ENCODE results near the gene BMX.

The BMX gene

GRCh38 chrX:15547356-15547755 lies 46.7 kb downstream of the BMX start:
- H3K27ac ChIP-seq (ENCODE audit: low read length), result no peak overlapping the region
- no peaks in the 10 kb centered on the region for H3K27me3 ChIP-seq (ENCODE audit: low read depth, low read length)
- no peak overlapping the region for H3K4me3 ChIP-seq (ENCODE audit: low read depth in 1 of 2, low read length in 2 of 2)
- no peaks in the 10 kb centered on the region for H3K9me3 ChIP-seq (ENCODE audit: control insufficient read depth in 1 of 2, low read length in 2 of 2)
- no peaks in the 10 kb centered on the region for H3K36me3 ChIP-seq (ENCODE audit: control insufficient read depth in 1 of 2, insufficient read depth in 2 of 2, low read length in 2 of 2)
- no peaks in the 10 kb centered on the region for H3K4me1 ChIP-seq (ENCODE audit: control insufficient read depth in 1 of 2, insufficient read depth in 2 of 2, low read length in 2 of 2)

GRCh38 chrX:15549189-15550012 lies 48.8 kb downstream of the BMX start:
- no peaks in the 10 kb centered on the region for H3K27me3 ChIP-seq (ENCODE audit: low read depth, low read length)
- no peak overlapping the region for H3K27ac ChIP-seq (ENCODE audit: low read length)
- no peaks in the 10 kb centered on the region for H3K36me3 ChIP-seq (ENCODE audit: control insufficient read depth in 1 of 2, insufficient read depth in 2 of 2, low read length in 2 of 2)
- H3K9me3 ChIP-seq (ENCODE audit: control insufficient read depth in 1 of 2, low read length in 2 of 2), result no peaks in the 10 kb centered on the region
- H3K4me1 ChIP-seq (ENCODE audit: control insufficient read depth in 1 of 2, insufficient read depth in 2 of 2, low read length in 2 of 2), result no peaks in the 10 kb centered on the region
- no peak overlapping the region for H3K4me3 ChIP-seq (ENCODE audit: low read depth in 1 of 2, low read length in 2 of 2)

GRCh38 chrX:15559227-15559626 lies 58.6 kb downstream of the BMX start:
- Histone ChIP-seq H3K9me3 (ENCODE audit: control insufficient read depth in 1 of 2, low read length in 2 of 2) (no peaks in the 10 kb centered on the region), H3K4me3 (ENCODE audit: low read depth in 1 of 2, low read length in 2 of 2) (no peak overlapping the region), H3K27me3 (ENCODE audit: low read depth, low read length) (no peaks in the 10 kb centered on the region), H3K27ac (ENCODE audit: low read length) (no peak overlapping the region), H3K4me1 (ENCODE audit: control insufficient read depth in 1 of 2, insufficient read depth in 2 of 2, low read length in 2 of 2) (no peaks in the 10 kb centered on the region), H3K36me3 (ENCODE audit: control insufficient read depth in 1 of 2, insufficient read depth in 2 of 2, low read length in 2 of 2) (no peaks in the 10 kb centered on the region)

GRCh38 chrX:15560924-15561323 lies 60.3 kb downstream of the BMX start:
- Histone ChIP-seq H3K36me3 (ENCODE audit: control insufficient read depth in 1 of 2, insufficient read depth in 2 of 2, low read length in 2 of 2) (no peaks in the 10 kb centered on the region), H3K27ac (ENCODE audit: low read length) (no peak overlapping the region), H3K9me3 (ENCODE audit: control insufficient read depth in 1 of 2, low read length in 2 of 2) (no peaks in the 10 kb centered on the region), H3K4me3 (ENCODE audit: low read depth in 1 of 2, low read length in 2 of 2) (no peak overlapping the region), H3K27me3 (ENCODE audit: low read depth, low read length) (no peaks in the 10 kb centered on the region), H3K4me1 (ENCODE audit: control insufficient read depth in 1 of 2, insufficient read depth in 2 of 2, low read length in 2 of 2) (no peaks in the 10 kb centered on the region)

GRCh38 chrX:15563056-15563455 lies 62.4 kb downstream of the BMX start:
- Histone ChIP-seq H3K36me3 (ENCODE audit: control insufficient read depth in 1 of 2, insufficient read depth in 2 of 2, low read length in 2 of 2) (no peaks in the 10 kb centered on the region), H3K27me3 (ENCODE audit: low read depth, low read length) (no peaks in the 10 kb centered on the region), H3K4me3 (ENCODE audit: low read depth in 1 of 2, low read length in 2 of 2) (no peak overlapping the region), H3K27ac (ENCODE audit: low read length) (no peak overlapping the region), H3K9me3 (ENCODE audit: control insufficient read depth in 1 of 2, low read length in 2 of 2) (no peaks in the 10 kb centered on the region), H3K4me1 (ENCODE audit: control insufficient read depth in 1 of 2, insufficient read depth in 2 of 2, low read length in 2 of 2) (no peaks in the 10 kb centered on the region)

- H3K27me3 ChIP-seq (ENCODE audit: low read depth, low read length), result no peaks in the 10 kb centered on the region
- H3K9me3 ChIP-seq (ENCODE audit: control insufficient read depth in 1 of 2, low read length in 2 of 2), result no peaks in the 10 kb centered on the region
- H3K36me3 ChIP-seq (ENCODE audit: control insufficient read depth in 1 of 2, insufficient read depth in 2 of 2, low read length in 2 of 2), result no peaks in the 10 kb centered on the region
- H3K4me3 ChIP-seq (ENCODE audit: low read depth in 1 of 2, low read length in 2 of 2), result no peak overlapping the region
- no peaks in the 10 kb centered on the region for H3K4me1 ChIP-seq (ENCODE audit: control insufficient read depth in 1 of 2, insufficient read depth in 2 of 2, low read length in 2 of 2)
- no peak overlapping the region for H3K27ac ChIP-seq (ENCODE audit: low read length)
Observed at GRCh38 chrX:15564981-15565579, 64.5 kb downstream of the BMX start.

- Histone ChIP-seq H3K27me3 (ENCODE audit: low read depth, low read length) (no peaks in the 10 kb centered on the region), H3K4me3 (ENCODE audit: low read depth in 1 of 2, low read length in 2 of 2) (no peak overlapping the region), H3K27ac (ENCODE audit: low read length) (no peak overlapping the region), H3K9me3 (ENCODE audit: control insufficient read depth in 1 of 2, low read length in 2 of 2) (no peaks in the 10 kb centered on the region), H3K36me3 (ENCODE audit: control insufficient read depth in 1 of 2, insufficient read depth in 2 of 2, low read length in 2 of 2) (no peaks in the 10 kb centered on the region), H3K4me1 (ENCODE audit: control insufficient read depth in 1 of 2, insufficient read depth in 2 of 2, low read length in 2 of 2) (no peaks in the 10 kb centered on the region)
Observed at GRCh38 chrX:15566244-15566643, 65.6 kb downstream of the BMX start.

GRCh38 chrX:15567267-15567666 lies 66.7 kb downstream of the BMX start:
- Histone ChIP-seq H3K9me3 (ENCODE audit: control insufficient read depth in 1 of 2, low read length in 2 of 2) (no peaks in the 10 kb centered on the region), H3K27me3 (ENCODE audit: low read depth, low read length) (no peaks in the 10 kb centered on the region), H3K36me3 (ENCODE audit: control insufficient read depth in 1 of 2, insufficient read depth in 2 of 2, low read length in 2 of 2) (no peaks in the 10 kb centered on the region), H3K4me1 (ENCODE audit: control insufficient read depth in 1 of 2, insufficient read depth in 2 of 2, low read length in 2 of 2) (no peaks in the 10 kb centered on the region), H3K27ac (ENCODE audit: low read length) (no peak overlapping the region), H3K4me3 (ENCODE audit: low read depth in 1 of 2, low read length in 2 of 2) (no peak overlapping the region)

GRCh38 chrX:15567886-15568616 lies 67.4 kb downstream of the BMX start:
- Histone ChIP-seq H3K4me3 (ENCODE audit: low read depth in 1 of 2, low read length in 2 of 2) (no peak overlapping the region), H3K4me1 (ENCODE audit: control insufficient read depth in 1 of 2, insufficient read depth in 2 of 2, low read length in 2 of 2) (no peaks in the 10 kb centered on the region), H3K27ac (ENCODE audit: low read length) (no peak overlapping the region), H3K27me3 (ENCODE audit: low read depth, low read length) (no peaks in the 10 kb centered on the region), H3K36me3 (ENCODE audit: control insufficient read depth in 1 of 2, insufficient read depth in 2 of 2, low read length in 2 of 2) (no peaks in the 10 kb centered on the region), H3K9me3 (ENCODE audit: control insufficient read depth in 1 of 2, low read length in 2 of 2) (no peaks in the 10 kb centered on the region)

GRCh38 chrX:15570145-15570544 lies 69.5 kb downstream of the BMX start:
- Histone ChIP-seq H3K36me3 (ENCODE audit: control insufficient read depth in 1 of 2, insufficient read depth in 2 of 2, low read length in 2 of 2) (no peaks in the 10 kb centered on the region), H3K9me3 (ENCODE audit: control insufficient read depth in 1 of 2, low read length in 2 of 2) (no peaks in the 10 kb centered on the region), H3K4me1 (ENCODE audit: control insufficient read depth in 1 of 2, insufficient read depth in 2 of 2, low read length in 2 of 2) (no peaks in the 10 kb centered on the region), H3K27me3 (ENCODE audit: low read depth, low read length) (no peaks in the 10 kb centered on the region), H3K27ac (ENCODE audit: low read length) (no peak overlapping the region), H3K4me3 (ENCODE audit: low read depth in 1 of 2, low read length in 2 of 2) (no peak overlapping the region)

- Histone ChIP-seq H3K4me1 (ENCODE audit: control insufficient read depth in 1 of 2, insufficient read depth in 2 of 2, low read length in 2 of 2) (no peaks in the 10 kb centered on the region), H3K27ac (ENCODE audit: low read length) (no peak overlapping the region), H3K9me3 (ENCODE audit: control insufficient read depth in 1 of 2, low read length in 2 of 2) (no peaks in the 10 kb centered on the region), H3K36me3 (ENCODE audit: control insufficient read depth in 1 of 2, insufficient read depth in 2 of 2, low read length in 2 of 2) (no peaks in the 10 kb centered on the region), H3K27me3 (ENCODE audit: low read depth, low read length) (no peaks in the 10 kb centered on the region), H3K4me3 (ENCODE audit: low read depth in 1 of 2, low read length in 2 of 2) (no peak overlapping the region)
Observed at GRCh38 chrX:15574017-15574416, 73.4 kb downstream of the BMX start.

Data from muscle layer of duodenum (tissue), 2 donors.